ENCODE data around the gene ELL. TPM values are rescaled to one million over a fixed set of nuclear protein-coding genes. Genes with fewer than 3 reads are reported as not detected.

The ELL gene
- total and polyA plus RNA-seq, 9 of the 15 experiments (the other 6 are each of a cell fraction or from before 2014, with no cell fraction given): 0.24 to 22.5 (median 4.1) TPM

DNA sequence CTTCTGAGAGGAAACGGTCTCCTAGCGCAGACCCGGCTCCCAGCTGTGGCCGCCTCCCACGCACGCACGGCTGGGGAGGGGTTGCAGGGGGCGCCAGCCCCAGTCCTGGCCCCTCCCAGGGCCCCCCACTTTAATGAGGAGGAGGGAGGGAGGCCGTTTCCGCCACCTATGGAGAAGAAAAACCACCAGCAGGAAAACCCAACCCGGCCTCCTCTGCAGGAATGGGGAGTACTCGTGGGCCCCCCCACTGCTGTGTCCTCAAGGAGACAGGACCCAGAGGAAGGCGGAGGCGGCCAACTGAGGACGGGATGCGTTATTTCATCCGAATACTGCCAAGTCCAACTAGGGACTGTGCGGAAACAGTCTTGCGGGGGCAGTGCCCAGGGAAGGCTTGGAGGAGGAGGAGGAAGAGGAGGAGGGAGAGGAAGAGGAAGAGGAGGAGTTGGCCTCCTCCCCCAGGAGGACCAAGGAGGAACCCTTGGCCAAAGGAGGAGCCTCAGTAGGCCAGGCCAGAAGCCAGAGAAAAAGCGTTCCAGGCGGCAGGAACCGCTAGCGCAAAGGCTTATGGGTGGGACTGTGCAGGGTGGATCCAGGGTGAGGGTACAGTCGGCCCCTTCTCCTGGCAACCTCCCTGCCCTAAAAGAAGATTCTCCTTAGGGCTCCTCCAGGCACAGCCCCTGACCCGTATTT lies 106.5 kb downstream of the ELL start (continued):
- TF ChIP-seq, protein P1, sequence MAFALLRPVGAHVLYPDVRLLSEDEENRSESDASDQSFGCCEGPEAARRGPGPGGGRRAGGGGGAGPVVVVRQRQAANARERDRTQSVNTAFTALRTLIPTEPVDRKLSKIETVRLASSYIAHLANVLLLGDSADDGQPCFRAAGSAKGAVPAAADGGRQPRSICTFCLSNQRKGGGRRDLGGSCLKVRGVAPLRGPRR (CRISPR knock-in tag; IDR thresholded peaks at IDR 0.05): peak; percentile 86; the same call in 1 of the 2 replicates
- TF ChIP-seq, protein P2, sequence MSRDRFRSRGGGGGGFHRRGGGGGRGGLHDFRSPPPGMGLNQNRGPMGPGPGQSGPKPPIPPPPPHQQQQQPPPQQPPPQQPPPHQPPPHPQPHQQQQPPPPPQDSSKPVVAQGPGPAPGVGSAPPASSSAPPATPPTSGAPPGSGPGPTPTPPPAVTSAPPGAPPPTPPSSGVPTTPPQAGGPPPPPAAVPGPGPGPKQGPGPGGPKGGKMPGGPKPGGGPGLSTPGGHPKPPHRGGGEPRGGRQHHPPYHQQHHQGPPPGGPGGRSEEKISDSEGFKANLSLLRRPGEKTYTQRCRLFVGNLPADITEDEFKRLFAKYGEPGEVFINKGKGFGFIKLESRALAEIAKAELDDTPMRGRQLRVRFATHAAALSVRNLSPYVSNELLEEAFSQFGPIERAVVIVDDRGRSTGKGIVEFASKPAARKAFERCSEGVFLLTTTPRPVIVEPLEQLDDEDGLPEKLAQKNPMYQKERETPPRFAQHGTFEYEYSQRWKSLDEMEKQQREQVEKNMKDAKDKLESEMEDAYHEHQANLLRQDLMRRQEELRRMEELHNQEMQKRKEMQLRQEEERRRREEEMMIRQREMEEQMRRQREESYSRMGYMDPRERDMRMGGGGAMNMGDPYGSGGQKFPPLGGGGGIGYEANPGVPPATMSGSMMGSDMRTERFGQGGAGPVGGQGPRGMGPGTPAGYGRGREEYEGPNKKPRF (IDR thresholded peaks at IDR 0.05; ENCODE audit: low read depth, low read length): no peak
- TF ChIP-seq, protein P3, sequence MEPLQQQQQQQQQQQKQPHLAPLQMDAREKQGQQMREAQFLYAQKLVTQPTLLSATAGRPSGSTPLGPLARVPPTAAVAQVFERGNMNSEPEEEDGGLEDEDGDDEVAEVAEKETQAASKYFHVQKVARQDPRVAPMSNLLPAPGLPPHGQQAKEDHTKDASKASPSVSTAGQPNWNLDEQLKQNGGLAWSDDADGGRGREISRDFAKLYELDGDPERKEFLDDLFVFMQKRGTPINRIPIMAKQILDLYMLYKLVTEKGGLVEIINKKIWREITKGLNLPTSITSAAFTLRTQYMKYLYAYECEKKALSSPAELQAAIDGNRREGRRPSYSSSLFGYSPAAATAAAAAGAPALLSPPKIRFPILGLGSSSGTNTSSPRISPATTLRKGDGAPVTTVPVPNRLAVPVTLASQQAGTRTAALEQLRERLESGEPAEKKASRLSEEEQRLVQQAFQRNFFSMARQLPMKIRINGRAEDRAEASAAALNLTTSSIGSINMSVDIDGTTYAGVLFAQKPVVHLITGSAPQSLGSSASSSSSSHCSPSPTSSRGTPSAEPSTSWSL (CRISPR knock-in tag; IDR thresholded peaks at IDR 0.05; ENCODE audit: borderline replicate concordance): no peak
- TF ChIP-seq HOXB6 (CRISPR knock-in tag; IDR thresholded peaks at IDR 0.05; ENCODE audit: borderline replicate concordance): no peak
- no peak for TF ChIP-seq XRCC4 (IDR thresholded peaks at IDR 0.05; ENCODE audit: extremely low read depth, insufficient read depth, insufficient read length)
- no peak for TF ChIP-seq FOXP1 (CRISPR knock-in tag; IDR thresholded peaks at IDR 0.05)
- no peak for TF ChIP-seq ZNF696 (CRISPR knock-in tag; conservative IDR thresholded peaks at IDR 0.05)
- peak; percentile 48; the same call in 1 of the 2 replicates for TF ChIP-seq BCL6 (CRISPR knock-in tag; IDR thresholded peaks at IDR 0.05)
- TF ChIP-seq, protein P4, sequence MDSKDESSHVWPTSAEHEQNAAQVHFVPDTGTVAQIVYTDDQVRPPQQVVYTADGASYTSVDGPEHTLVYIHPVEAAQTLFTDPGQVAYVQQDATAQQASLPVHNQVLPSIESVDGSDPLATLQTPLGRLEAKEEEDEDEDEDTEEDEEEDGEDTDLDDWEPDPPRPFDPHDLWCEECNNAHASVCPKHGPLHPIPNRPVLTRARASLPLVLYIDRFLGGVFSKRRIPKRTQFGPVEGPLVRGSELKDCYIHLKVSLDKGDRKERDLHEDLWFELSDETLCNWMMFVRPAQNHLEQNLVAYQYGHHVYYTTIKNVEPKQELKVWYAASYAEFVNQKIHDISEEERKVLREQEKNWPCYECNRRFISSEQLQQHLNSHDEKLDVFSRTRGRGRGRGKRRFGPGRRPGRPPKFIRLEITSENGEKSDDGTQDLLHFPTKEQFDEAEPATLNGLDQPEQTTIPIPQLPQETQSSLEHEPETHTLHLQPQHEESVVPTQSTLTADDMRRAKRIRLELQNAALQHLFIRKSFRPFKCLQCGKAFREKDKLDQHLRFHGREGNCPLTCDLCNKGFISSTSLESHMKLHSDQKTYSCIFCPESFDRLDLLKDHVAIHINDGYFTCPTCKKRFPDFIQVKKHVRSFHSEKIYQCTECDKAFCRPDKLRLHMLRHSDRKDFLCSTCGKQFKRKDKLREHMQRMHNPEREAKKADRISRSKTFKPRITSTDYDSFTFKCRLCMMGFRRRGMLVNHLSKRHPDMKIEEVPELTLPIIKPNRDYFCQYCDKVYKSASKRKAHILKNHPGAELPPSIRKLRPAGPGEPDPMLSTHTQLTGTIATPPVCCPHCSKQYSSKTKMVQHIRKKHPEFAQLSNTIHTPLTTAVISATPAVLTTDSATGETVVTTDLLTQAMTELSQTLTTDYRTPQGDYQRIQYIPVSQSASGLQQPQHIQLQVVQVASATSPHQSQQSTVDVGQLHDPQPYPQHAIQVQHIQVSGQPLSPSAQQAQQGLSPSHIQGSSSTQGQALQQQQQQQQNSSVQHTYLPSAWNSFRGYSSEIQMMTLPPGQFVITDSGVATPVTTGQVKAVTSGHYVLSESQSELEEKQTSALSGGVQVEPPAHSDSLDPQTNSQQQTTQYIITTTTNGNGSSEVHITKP (IDR thresholded peaks at IDR 0.05; ENCODE audit: partially characterized antibody): peak; percentile 23
- TF ChIP-seq ZNF197 (CRISPR knock-in tag; IDR thresholded peaks at IDR 0.05; ENCODE audit: low read depth): 0 out of 2 replicates have a peak, but pooled peaks have one; percentile 15
- TF ChIP-seq ZNF431 (CRISPR knock-in tag; IDR thresholded peaks at IDR 0.05): no peak
- TF ChIP-seq DNMT1 (IDR thresholded peaks at IDR 0.05): no peak
- 0 out of 2 replicates have a peak, but pooled peaks have one; percentile 3 for TF ChIP-seq RB1 (IDR thresholded peaks at IDR 0.05; ENCODE audit: low read depth)
- TF ChIP-seq NFXL1 (CRISPR knock-in tag; IDR thresholded peaks at IDR 0.05): no peak
- no peak for TF ChIP-seq PRPF4 (IDR thresholded peaks at IDR 0.05; ENCODE audit: insufficient read depth, low read depth, low read length, poor library complexity, severe bottlenecking)
- no peak for TF ChIP-seq NCOA2 (IDR thresholded peaks at IDR 0.05; ENCODE audit: partially characterized antibody in 2 of 2)
- TF ChIP-seq TCFL5 (CRISPR knock-in tag; conservative IDR thresholded peaks at IDR 0.05): no peak
- peak; percentile 72; the same call in 1 of the 2 replicates for TF ChIP-seq HDAC8 (tag; IDR thresholded peaks at IDR 0.05)
- 0 out of 2 replicates have a peak, but pooled peaks have one; percentile 39 for TF ChIP-seq SMAD3 (CRISPR knock-in tag; conservative IDR thresholded peaks at IDR 0.05)
- TF ChIP-seq SMARCA4 (IDR thresholded peaks at IDR 0.05): peak; percentile 69
- no peak for TF ChIP-seq POLR2AphosphoS5 (IDR thresholded peaks at IDR 0.05; ENCODE audit: control insufficient read depth, insufficient read depth, low read depth, low read length)
